NCI-H2227 (cell line): Measurements from ENCODE around the gene SMAD3.

Source experiments
- DNase-seq: peaks from one replicate; lab custom pipeline; 2025; ENCODE audit not compliant: unreplicated experiment; lab: John Stamatoyannopoulos, UW

Gene SMAD3

DNA sequence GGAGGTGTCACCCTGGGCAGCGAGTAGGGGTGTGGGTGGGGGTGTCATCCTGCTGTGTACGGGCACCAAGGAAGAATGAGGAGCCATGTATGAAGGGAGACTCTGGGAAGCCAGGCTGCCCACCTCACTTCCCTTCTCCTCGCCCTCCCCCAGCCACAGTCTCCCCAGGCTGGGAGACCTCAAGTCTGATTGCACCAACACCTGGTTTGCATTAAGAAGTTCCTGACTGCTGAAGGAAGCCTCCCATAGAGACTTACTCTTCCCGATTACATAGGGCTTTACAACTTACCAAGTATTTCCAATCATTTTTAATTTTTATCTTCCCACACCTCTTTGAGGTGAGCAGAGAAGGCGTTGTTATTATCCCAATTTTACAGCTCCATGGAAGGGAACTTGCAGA lies 29.5 kb upstream of the SMAD3 start:
- no peak for DNase-seq

DNA sequence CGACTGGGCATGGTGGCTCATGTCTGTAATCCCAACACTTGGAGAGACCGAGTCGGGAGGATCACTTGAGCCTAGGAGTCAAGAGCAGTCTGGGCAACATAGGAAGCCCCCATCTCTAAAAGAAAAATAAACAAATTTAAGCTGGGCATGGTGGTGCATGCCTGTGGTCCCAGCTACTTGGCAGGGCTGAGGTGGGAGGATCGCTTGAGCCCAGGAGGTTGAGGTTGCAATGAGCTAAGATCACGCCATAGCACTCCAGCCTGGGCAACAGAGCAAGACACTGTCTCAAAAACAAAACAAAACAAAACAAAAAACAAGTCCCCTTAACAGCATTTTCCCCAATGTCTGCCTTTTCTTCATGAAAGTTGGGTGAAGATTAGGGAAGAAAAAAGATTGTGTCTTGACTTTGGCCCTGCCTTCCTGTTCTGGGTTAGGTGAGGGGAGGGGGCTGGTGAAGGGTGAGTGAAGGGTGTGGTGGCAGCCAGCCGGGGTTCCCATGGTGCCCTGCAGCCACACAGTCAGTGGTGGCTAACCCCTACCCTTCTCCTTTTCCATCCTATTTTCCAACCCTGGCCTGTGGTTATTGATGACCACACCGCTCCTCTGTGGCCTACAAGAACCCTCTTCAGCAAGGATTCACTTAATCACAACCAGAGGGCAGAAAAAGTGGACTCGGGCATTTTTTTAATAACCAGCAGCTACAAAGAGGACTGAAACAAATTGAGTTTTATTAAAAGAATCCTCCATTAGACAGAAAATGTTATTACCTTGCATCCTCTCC lies 28.4 kb upstream of the SMAD3 start:
- no peak for DNase-seq

DNA sequence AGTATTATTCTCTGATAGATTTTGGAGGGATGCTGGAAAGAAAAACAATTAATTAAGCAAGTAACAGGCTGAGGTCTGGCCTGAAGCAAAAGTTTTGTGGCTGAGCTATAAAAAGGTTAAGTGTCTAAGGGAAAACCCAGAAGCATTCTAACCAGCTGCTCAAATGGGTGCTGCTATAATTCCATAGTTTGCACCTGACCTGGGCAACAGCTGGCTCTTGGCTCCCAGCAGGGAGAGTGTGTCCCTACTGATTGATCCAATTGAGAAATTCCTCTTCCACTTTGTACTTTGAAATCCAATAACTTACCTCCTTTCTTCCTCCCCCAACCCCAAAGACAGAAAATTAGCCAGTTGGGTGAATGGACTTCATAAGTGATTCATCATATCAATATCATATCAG lies 27.7 kb upstream of the SMAD3 start:
- DNase-seq, result no peak

DNA sequence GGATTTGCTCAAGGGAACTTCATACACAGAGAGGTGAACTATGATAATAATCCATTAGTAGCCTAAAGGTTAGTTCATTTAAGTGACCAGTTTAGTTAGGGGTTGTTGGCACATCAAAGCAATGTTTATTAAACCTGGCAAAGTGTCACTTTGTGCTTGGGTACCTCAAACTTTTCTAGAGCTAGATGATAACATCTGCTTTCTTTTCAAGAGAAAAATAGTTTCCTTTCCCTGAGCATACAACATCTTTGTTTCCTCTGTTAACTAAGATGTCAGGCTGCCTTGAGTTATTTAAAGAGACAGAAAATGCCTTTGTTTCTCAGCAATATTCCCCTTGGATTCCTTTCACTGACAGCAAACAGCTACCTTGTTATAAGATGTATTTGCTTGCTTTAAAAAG lies 26.7 kb upstream of the SMAD3 start:
- DNase-seq, result no peak

DNA sequence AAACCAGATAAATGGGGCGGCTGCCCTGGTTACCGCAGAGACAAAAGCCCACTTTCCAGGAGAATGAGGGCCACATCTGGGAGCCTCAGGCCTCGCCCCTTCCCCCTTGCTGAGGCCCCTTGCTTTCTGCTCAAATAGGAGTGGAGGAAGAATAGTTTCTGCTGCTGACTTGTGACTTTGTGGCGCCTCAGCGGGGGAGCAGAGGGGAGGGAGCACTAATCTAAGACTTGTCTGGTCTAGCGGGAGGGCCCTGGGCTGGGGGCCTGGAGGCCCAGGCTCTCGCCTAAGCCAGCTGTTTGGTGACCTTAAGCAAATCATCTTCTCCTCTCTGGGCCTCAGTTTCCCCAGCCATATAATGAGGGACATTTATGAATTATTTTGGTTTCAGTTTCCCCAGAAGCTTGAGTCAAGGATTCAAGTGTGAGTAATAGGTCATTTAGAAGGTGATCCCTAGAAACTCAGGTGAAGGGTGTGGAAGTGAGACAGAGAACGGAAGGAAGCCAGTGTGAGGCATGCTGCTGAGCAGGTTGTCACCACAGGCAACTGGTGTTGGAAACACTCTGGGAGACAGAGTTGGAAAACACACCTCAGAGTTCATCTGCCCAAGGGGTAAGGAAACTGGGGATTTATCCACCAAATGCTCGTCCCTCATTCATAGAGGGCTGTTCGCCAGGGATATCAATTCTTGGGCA lies 25.9 kb upstream of the SMAD3 start:
- DNase-seq, result no peak

DNA sequence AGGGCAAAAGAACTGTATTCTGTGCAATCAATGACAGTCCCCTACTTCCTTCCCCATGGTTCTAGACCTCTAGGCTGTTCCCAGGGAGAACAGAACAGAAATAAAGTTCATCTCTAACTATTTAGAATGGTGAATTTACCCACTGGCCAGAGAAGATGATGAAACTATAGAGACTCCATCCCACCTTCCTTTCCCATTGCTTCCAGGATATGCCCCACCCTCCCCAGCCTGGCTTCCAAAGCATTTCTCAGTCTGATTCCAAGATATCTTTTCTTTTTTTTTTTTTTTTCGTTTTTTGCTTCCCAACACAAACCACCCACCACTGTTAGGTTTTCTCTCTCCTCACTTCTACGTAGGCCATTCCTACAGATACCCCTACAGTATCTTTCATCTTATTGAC lies 25.1 kb upstream of the SMAD3 start:
- no peak for DNase-seq

DNA sequence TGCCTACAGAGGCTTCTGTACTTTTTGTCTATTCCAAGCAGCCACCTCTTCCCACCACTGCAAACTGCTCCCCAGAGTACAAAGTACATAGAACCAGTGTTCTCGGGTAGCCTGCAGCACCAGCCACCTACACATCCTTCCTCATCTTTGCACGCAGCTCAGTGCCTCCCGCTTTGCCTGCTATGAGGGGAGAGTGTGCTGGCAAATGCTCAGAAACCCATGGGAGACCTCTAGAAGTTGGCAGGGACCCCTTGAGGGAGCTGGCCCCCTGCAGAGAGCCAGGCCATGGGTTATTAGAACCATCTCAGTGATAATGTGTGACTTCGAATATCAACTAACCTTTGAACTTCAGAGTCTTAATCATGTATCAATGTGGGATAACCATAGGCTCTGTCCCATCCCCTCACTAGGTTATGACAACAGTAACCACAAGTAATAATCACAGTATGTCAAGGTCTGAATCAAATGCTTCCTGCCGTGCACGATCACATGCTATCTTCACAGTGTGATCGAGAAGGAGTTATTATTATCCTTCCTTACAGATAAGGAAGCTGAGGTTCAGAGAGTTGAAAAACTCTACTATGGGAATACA lies 22.8 kb upstream of the SMAD3 start:
- DNase-seq, result no peak

DNA sequence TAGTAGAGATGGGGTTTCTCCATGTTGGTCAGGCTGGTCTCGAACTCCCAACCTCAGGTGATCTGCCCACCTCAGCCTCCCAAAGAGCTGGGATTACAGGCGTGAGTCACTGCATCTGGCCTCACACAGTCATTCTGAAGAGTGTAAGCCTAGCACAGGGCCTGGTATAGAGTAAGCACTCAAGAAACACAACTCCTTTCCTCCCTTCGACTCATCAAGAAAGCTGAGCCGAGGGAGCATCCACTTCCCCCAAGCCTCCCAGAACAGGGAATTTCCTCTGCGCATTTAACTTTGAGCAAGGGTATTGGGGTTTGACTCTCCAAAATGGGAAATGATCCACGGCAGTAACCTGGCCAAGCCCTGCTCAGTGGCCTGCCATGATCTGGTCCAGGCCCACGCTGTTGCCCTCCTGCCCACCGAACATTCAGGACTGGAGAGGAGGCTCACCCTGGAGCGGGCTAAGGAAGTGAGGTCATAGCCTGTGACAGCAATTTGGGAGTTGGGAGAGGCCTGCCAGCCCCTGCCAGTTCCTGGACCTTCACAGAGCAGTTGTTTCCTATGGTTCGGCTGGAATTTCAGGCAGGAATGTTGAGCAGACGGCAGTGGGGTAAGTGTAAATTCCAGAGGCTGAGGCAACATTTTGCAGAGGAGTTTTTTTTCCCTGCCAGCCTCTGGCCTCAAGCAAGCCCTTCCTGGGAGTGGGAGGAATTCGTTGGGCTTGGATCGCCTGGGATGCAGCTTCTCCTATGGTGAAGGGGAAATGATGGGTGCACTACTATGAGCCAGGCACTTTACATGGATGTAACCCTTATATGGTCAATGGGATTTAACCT lies 21.2 kb upstream of the SMAD3 start:
- no peak for DNase-seq

DNA sequence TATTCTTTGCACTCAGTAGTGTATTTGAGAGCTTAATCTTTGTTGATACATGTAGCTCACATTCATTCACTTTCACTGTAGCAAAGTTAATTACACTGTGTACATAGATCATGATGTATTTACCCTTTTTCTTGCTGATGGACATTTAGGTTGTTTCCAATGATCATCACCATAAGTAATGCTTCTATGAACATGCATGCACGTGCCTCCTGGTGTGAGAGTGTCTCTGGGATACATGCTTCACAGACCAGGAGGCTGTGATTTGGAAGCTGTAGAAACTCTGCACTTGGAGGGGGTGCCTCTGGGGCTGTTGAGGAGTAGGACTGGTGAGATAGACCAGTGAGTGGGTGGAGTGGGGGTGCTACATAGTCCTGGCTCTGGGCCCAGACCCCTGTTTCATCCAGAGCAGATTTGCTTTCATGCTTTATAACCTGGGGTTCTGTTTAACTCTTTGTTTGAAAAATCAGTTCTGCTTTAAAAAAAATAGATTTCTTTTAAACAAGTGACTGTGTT lies 18.2 kb upstream of the SMAD3 start:
- no peak for DNase-seq

DNA sequence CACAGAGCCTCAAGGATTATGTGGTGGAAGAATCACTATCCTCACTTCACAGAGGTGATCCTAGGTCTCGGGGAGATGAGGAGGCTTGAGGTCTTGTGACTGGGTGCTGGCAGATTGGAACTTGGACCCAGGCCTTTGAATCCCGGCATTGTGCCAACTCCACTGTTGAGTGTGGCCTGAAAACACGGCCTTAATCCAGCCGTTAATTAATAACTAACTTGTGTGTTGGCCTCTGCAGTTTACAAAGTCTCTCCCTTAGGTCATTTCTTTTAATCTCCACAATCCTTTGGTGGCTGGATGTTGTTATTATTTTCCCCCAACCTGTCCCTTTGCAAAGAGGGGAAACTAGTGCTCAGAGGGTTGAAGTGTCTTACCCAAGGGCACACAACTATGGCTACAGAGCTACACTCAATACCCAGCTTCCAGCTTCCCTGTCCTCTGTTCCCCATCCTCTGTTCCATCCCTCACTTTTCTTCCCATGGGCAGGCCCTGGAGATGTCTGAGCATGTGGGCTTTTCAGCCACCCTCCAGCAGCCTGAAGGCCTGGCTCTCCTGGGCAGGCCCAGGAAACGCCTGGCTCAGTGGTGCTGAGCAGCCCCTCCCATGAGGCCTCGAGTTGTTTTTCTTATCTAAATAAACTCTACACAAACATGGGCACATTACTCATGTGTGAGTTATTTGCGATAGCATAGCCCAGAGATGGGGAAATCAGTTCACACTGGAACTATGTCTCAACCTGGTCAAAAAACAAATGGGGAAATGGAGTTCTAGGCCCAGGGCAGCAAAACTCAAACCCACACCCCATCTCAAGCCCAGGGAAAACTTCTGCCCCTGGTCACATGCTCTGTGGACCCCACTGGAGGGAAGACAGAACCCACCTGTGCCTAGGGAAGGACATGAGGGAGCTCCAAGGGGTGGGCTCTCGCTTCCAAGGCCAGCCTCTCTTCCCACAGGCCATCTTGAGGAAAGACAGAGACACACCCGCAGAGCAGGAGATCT lies 16.8 kb upstream of the SMAD3 start:
- no peak for DNase-seq

DNA sequence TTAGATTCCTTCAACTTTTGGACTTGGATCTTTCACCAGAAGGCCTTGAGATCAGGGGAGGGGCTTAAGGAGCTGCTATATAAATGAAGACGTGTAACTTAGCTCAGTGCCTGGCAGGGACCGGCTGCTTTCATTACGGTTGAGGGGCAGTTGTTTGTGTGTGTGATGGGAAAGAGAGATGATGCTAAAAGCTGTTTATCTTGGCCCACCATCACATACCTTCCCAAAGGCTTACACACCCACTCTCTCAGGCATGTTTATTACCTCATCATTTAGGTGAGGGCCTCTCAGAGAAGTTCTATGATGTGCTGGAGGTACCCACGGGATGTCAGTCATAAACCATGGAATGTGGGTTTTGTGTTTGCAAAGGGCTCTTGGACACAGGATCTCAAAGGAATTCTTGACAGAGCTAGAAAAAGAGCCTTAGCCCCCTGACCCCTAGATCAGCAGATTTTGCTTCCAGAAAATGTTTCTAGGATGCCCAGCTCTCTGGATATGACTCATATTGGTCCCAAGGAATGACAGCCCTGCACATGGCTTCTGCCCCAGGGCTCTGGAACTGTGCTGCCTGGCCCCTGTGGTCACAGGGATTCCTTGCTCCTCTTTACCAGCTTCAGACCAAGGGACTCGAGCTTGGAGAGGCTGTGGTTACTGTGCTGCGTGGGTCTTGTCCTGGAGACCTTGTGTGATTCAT lies 15.9 kb upstream of the SMAD3 start:
- no peak for DNase-seq

DNA sequence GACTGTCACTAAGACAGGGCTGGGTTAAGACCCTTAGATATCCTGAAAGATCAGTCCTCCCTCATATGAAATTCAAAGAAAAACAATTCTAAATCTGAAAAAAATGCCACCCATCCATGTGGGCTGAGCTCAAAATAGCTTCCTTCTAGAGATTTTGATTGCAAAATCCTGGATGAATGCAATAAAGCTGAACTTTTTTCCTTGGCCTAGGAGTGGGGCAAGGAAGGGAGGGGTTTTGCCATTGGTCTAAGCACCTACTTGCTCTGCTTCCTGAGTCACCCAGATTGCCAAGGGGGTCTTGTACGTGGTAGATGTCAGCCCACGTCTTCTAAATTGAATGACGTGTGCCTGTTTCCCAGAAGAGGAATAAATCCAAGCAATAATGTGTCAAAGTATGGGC lies 15.3 kb upstream of the SMAD3 start:
- no peak for DNase-seq

DNA sequence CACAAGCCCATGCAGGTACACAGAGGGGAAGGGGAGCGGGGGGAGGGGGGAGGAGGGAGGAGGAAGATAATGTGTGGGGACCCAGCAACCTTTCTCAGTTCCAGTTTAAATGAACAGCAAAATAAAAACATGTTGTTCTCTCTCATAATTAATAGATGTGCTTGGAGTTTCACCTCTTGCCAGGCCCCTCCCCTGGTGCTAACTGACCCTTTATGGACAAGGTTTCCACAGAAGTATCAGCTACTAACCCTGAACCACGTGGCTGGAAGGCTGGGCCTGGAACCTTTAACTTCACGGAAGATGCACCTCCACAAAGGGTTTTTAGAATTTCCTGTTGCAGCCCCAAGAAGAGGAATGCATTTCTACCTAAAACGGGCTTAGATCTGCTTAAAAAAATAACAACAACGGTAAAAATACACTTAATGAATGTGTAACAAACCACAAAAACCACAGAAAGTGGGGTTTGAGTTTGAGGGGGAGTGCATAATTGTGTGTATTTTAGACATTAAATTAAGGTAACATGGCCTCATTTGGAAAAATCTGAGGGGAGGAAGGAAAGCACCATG lies 14.8 kb upstream of the SMAD3 start:
- DNase-seq, result no peak

DNA sequence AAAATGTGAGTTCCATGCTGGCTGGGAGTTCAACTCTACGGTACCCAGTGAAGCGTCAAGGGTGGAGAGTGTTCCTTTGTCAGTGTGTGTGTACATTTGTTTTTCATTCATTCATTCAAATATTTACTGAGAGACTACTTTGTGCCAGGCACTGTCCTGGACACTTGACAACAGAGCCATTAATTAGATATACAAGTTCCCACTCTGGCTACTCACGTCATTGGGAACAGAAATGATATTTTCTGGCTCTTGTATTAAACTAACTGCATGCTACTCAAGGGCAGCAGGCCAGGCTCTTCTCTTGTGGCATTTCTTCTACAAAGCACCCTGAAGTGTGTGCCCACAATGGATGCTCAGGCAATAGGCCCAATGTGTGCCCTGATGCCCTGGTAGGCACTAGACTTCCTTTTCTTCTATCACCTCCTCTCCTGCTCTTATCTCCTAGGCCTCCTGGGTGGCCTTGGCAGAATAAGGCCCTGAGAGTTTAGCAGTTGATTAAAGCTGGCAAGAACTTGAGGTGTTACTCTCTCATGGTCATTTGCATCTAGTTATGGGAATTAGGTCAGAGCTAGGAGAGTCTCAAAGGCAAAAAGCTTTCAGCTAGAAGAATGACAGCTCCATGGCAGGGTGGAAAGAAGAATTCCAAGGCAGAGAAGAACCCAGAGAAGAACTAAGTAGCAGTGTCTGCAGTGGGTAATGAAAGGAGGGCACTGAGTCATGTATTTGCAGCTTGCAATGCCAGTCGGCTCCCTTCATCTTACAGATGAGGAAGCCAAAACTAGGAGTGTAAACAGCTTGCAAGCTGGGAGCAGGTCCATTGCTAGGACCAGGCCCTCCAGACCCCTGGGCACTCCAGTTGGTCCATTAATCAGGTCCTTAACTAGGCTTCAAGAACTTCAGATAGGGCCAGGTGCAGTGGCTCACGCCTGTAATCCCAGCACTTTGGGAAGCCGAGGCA lies 14.0 kb upstream of the SMAD3 start:
- no peak for DNase-seq

DNA sequence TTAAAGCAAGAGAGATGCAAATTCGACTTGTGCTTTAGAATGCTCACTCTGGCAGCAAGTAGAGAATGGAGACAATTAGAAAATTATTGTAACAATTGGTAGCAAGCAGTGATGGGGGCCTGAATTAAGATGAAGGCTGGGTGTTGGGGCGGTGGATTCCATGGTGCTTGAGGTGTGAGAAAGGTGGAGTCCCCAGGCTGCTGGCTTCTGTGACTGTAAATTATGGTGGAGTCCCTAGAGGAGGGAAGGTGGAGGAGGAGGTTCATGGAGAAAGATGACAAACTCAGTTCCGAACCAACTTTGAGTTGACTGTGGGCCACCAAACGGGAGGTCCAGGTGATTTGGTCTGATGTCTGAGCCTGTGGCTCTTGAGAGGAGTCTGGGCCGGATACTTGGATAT lies 10.7 kb upstream of the SMAD3 start:
- no peak for DNase-seq

DNA sequence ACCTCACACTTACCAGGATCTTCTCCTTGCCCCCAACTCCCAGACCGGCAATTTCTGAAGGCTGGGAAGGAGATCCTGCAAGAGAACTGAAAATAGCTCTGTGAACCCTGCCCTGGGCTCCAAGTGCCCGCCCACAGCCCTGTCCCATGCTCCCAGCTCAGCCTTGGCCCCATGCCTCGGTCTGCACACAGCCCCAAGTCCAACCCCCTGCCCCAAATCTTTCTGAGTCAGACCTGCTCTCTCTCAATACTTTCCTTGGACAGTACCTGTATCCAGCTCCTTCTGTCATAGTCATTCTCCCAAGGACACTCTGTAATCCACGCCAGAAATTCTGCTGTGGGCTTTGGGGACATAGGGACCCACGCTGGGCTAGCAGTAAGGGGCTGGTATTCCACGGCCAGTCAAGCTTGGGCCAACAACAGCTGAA lies 6.3 kb upstream of the SMAD3 start:
- DNase-seq, result no peak

DNA sequence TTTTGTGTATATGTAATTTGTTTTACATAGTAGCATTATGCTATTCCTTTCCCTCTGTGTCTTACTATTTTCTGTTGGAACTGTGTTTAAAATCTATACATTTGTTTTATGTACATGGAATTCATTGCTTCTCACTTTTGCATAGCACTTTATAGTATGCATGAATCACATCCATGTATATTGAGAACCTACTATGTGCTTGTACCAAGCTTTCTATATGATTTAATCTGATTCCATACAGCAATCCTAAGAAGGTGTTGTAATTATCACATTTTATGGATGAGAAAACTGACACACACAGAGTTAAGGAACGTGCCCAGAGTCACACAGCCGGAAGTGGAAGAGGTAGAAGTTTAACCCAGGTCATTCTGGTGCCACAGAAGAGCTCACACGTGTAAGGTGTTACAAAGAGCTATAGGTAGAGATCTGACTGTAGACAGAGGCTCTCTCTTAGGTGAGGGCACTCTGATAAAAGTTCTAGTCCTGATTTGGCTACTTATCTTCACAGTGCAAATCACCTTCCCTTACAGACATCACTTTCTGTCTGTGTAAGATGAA lies 3.5 kb upstream of the SMAD3 start:
- DNase-seq, result no peak
